NCI-H526 (cell line): ENCODE measurements around the gene C1S.
"Not testable (repeated sequence)": the region's sequence is repeated elsewhere in the genome, so short reads cannot be mapped to it uniquely, and the experiment has no call there.

ENCODE experiments used
- DNase-seq, 2 experiments: peaks; one replicate each; lab custom pipeline; 2025; lab: John Stamatoyannopoulos, UW

C1S gene

GRCh38 chr12:7060353-7060954, at the start of gene C1S:
Gene C1S (plus strand): TSS chr12:7060718. CDS start chr12:7061913, 1,195 bp downstream.
- peak; percentile 15 to 18 for DNase-seq

GRCh38 chr12:7011398-7011797, 49.1 kb upstream of the C1S start:
- DNase-seq, result not testable (repeated sequence)

- no peak for DNase-seq
Measured at GRCh38 chr12:7012024-7012607, 48.4 kb upstream of the C1S start.

- no peak for DNase-seq
Measured at GRCh38 chr12:7013101-7013500, 47.4 kb upstream of the C1S start.

GRCh38 chr12:7015555-7016370, 44.8 kb upstream of the C1S start:
- DNase-seq, result no peak

GRCh38 chr12:7016958-7017571, 43.5 kb upstream of the C1S start:
- DNase-seq, result peak in 1 of 2 experiments; percentile 3

- DNase-seq, result peak; percentile 74 to 86
Measured at GRCh38 chr12:7017870-7018349, 42.6 kb upstream of the C1S start.

- peak; percentile 97 to 99 for DNase-seq
Measured at GRCh38 chr12:7018350-7019042, 42.0 kb upstream of the C1S start, which contains the start of gene LPCAT3. Gene LPCAT3 (minus strand): TSS chr12:7018476. CDS start chr12:7018424, 52 bp downstream.

- DNase-seq, result peak in 1 of 2 experiments; percentile 55
Measured at GRCh38 chr12:7019043-7019569, 41.4 kb upstream of the C1S start.

GRCh38 chr12:7021956-7022355, 38.6 kb upstream of the C1S start:
- DNase-seq, result no peak

GRCh38 chr12:7023114-7023513, 37.4 kb upstream of the C1S start:
- DNase-seq, result no peak

GRCh38 chr12:7026854-7027253, 33.7 kb upstream of the C1S start:
- DNase-seq, result no peak

GRCh38 chr12:7031306-7031705, 29.2 kb upstream of the C1S start:
- DNase-seq, result no peak

GRCh38 chr12:7032990-7033389, 27.5 kb upstream of the C1S start:
- DNase-seq, result no peak

GRCh38 chr12:7034464-7034863, 26.1 kb upstream of the C1S start:
- no peak for DNase-seq

GRCh38 chr12:7035463-7035862, 25.1 kb upstream of the C1S start:
- no peak for DNase-seq

- DNase-seq, result not testable (repeated sequence)
Measured at GRCh38 chr12:7037411-7037810, 23.1 kb upstream of the C1S start.

- no peak for DNase-seq
Measured at GRCh38 chr12:7038591-7038990, 21.9 kb upstream of the C1S start.

GRCh38 chr12:7039403-7039802, 21.1 kb upstream of the C1S start:
- DNase-seq, result no peak

- DNase-seq, result peak; percentile 50 to 53
Measured at GRCh38 chr12:7042842-7043241, 17.7 kb upstream of the C1S start.

GRCh38 chr12:7045913-7046312, 14.6 kb upstream of the C1S start:
- DNase-seq, result no peak
